Measurements from ENCODE around the gene OR2V1.

The OR2V1 gene

DNA sequence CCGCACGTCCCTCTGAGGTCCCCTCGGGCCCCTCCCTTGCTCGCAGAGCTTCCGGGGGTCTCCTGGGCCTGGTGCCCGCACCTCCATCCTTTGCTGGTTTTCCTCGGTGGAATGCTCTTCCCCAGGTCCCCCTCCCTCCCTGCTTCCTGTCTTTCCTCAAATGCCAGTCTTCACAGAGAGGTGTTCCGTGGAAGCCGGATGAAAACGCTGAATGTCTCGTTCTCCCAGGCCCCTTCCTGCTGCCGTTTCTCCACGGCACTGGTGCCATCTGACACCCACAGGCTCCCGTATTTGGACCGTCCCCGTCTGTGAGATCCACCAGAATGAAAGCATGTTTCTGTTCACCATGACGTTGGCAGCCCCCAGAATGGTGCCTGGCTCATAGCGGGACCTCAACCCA lies 4.1 kb downstream of the OR2V1 start:
- H2AFZ ChIP-seq (ENCODE audit: low read length) = no peak overlapping the region
- no peak overlapping the region for H3K4me2 ChIP-seq (ENCODE audit: low read depth, low read length)
- H4K20me1 ChIP-seq (ENCODE audit: insufficient read depth, low read length) = no peaks in the 10 kb centered on the region
- no peak overlapping the region for H3K4me3 ChIP-seq (ENCODE audit: low read length)
- TF ChIP-seq, protein P1, sequence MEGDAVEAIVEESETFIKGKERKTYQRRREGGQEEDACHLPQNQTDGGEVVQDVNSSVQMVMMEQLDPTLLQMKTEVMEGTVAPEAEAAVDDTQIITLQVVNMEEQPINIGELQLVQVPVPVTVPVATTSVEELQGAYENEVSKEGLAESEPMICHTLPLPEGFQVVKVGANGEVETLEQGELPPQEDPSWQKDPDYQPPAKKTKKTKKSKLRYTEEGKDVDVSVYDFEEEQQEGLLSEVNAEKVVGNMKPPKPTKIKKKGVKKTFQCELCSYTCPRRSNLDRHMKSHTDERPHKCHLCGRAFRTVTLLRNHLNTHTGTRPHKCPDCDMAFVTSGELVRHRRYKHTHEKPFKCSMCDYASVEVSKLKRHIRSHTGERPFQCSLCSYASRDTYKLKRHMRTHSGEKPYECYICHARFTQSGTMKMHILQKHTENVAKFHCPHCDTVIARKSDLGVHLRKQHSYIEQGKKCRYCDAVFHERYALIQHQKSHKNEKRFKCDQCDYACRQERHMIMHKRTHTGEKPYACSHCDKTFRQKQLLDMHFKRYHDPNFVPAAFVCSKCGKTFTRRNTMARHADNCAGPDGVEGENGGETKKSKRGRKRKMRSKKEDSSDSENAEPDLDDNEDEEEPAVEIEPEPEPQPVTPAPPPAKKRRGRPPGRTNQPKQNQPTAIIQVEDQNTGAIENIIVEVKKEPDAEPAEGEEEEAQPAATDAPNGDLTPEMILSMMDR (IDR thresholded peaks at IDR 0.05; ENCODE audit: low read length) = no peak
- TF ChIP-seq EZH2 (optimal IDR thresholded peaks at IDR 0.05; ENCODE audit: low read depth, low read length) = no peak
- TF ChIP-seq EZH2phosphoT487 (IDR thresholded peaks at IDR 0.05; ENCODE audit: low read length) = no peak
- H3K27ac ChIP-seq (ENCODE audit: low read length) = no peak overlapping the region
- H3K9ac ChIP-seq (ENCODE audit: low read length) = no peak overlapping the region
- H3K27me3 ChIP-seq (replicated peaks; ENCODE audit: insufficient read depth, low read length) = peaks cover 35% of the 10 kb centered on the region
- no peaks in the 10 kb centered on the region for H3K79me2 ChIP-seq (ENCODE audit: low read length)
- DNase-seq = no peak
- H3K9me2 ChIP-seq (replicated peaks; ENCODE audit: insufficient read depth, low read length) = no peaks in the 10 kb centered on the region
- H3F3A ChIP-seq (ENCODE audit: insufficient read depth, low read length) = no peaks in the 10 kb centered on the region
- H3K4me1 ChIP-seq (ENCODE audit: low read length) = no peaks in the 10 kb centered on the region
- H3K36me3 ChIP-seq (replicated peaks; ENCODE audit: insufficient read depth, low read length) = no peaks in the 10 kb centered on the region
- H3K9me3 ChIP-seq (replicated peaks; ENCODE audit: insufficient read depth, low read length) = no peaks in the 10 kb centered on the region

DNA sequence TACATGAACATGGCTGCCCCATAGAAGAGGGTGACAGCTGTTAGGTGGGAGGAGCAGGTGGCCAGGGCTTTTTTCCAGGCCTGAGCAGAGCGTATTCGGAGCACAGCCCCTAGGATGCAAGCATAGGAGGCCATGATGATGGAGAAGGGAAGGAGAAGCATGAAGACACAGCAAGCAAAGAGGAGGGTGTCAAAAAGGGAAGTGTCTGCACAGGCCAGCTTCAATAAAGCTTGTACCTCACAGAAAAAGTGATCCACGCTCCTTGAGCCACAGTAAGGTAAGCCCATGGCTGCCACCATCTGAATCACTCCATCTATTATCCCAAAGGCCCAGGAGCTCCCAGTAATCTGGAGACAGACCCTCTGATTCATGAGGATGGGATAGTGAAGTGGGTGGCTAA lies 6.4 kb downstream of the OR2V1 start:
- Histone ChIP-seq H3K79me2 (ENCODE audit: low read length) (no peaks in the 10 kb centered on the region), H3K4me3 (ENCODE audit: low read length) (no peak overlapping the region), H3K9me2 (replicated peaks; ENCODE audit: insufficient read depth, low read length) (no peaks in the 10 kb centered on the region), H3K4me2 (ENCODE audit: low read depth, low read length) (no peak overlapping the region), H3K36me3 (replicated peaks; ENCODE audit: insufficient read depth, low read length) (no peaks in the 10 kb centered on the region), H3K9me3 (replicated peaks; ENCODE audit: insufficient read depth, low read length) (no peaks in the 10 kb centered on the region), H4K20me1 (ENCODE audit: insufficient read depth, low read length) (no peaks in the 10 kb centered on the region), H3F3A (ENCODE audit: insufficient read depth, low read length) (no peaks in the 10 kb centered on the region), H2AFZ (ENCODE audit: low read length) (no peak overlapping the region), H3K27me3 (replicated peaks; ENCODE audit: insufficient read depth, low read length) (peaks cover 35% of the 10 kb centered on the region), H3K27ac (ENCODE audit: low read length) (no peak overlapping the region), H3K9ac (ENCODE audit: low read length) (no peak overlapping the region), H3K4me1 (ENCODE audit: low read length) (no peaks in the 10 kb centered on the region)
- TF ChIP-seq, protein P1 (IDR thresholded peaks at IDR 0.05; ENCODE audit: low read length) = no peak
- TF ChIP-seq EZH2phosphoT487 (IDR thresholded peaks at IDR 0.05; ENCODE audit: low read length) = no peak
- TF ChIP-seq EZH2 (optimal IDR thresholded peaks at IDR 0.05; ENCODE audit: low read depth, low read length) = no peak
- DNase-seq = no peak

DNA sequence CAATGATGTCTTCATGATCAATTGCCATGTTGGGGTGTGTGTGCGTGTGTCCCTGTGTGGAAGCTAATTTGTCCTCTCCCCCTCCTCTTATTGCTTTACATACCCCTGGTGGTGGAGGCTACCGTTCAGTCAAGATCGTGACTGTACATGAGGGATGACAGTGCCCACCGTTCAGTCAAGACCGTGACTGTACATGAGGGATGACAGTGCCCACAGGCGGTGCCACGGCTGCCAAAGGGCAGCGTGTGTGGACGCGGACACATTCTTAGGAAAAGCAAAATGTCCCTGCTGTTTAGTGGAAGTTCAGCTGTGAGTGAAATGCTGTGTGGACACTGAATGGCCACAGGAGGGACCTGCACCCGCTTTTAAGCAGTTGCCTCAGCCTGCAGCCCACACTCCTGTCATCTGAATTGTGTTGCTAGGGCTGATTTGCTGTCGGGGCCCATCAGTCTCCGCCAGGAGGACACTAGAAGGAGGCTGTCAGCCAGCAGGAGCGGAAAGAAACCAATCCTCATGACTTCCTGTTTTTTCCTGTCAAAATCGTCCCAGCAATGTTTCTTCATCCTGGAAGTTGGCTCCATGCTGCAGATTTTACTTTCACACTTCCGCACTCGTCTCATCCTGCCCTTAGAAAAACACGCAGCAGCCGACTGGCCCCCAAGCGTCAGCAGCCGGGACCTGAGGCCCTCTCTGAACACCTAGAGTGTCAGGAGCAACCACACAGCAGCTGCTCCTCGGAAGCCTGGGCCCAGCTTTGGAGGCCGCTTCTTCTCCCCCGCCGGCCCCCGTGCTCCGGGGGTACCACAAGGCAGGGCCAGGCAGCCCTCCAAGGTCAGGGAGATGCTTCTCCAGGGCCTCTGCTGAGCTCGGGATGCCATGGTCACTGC lies 9.1 kb downstream of the OR2V1 start:
- peaks cover 27% of the 10 kb centered on the region for H3K27me3 ChIP-seq (replicated peaks; ENCODE audit: insufficient read depth, low read length)
- DNase-seq = no peak
- TF ChIP-seq EZH2 (optimal IDR thresholded peaks at IDR 0.05; ENCODE audit: low read depth, low read length) = no peak
- TF ChIP-seq, protein P1 (IDR thresholded peaks at IDR 0.05; ENCODE audit: low read length) = no peak
- no peak for TF ChIP-seq EZH2phosphoT487 (IDR thresholded peaks at IDR 0.05; ENCODE audit: low read length)
- H3K4me2 ChIP-seq (ENCODE audit: low read depth, low read length) = no peak overlapping the region
- H3K9ac ChIP-seq (ENCODE audit: low read length) = no peak overlapping the region
- H2AFZ ChIP-seq (ENCODE audit: low read length) = no peak overlapping the region
- no peaks in the 10 kb centered on the region for H4K20me1 ChIP-seq (ENCODE audit: insufficient read depth, low read length)
- H3K4me3 ChIP-seq (ENCODE audit: low read length) = no peak overlapping the region
- H3K27ac ChIP-seq (ENCODE audit: low read length) = no peak overlapping the region
- no peaks in the 10 kb centered on the region for H3K9me2 ChIP-seq (replicated peaks; ENCODE audit: insufficient read depth, low read length)
- no peaks in the 10 kb centered on the region for H3K4me1 ChIP-seq (ENCODE audit: low read length)
- no peaks in the 10 kb centered on the region for H3K79me2 ChIP-seq (ENCODE audit: low read length)
- no peaks in the 10 kb centered on the region for H3F3A ChIP-seq (ENCODE audit: insufficient read depth, low read length)
- no peaks in the 10 kb centered on the region for H3K36me3 ChIP-seq (replicated peaks; ENCODE audit: insufficient read depth, low read length)
- no peaks in the 10 kb centered on the region for H3K9me3 ChIP-seq (replicated peaks; ENCODE audit: insufficient read depth, low read length)

Measured in MM.1S (cell line).